Trophoblast cell (in vitro differentiated cells and primary cell): ENCODE results near the gene SMYD3.

Experiments
- DNase-seq, 2 donors: peaks; one replicate each; pipeline ENCODE4 v3.0.0-alpha.2; 2016
- H2AFZ ChIP-seq: 2 replicates; pipeline ENCODE4 v1.6.1; 2013; ENCODE audit warnings: low read length, moderate library complexity, mild to moderate bottlenecking; ENCODE audit not compliant: insufficient read depth, poor library complexity
- H2AK5ac ChIP-seq: 2 replicates; pipeline ENCODE4 v1.6.1; 2013; ENCODE audit warnings: mild to moderate bottlenecking, low read length
- H2BK120ac ChIP-seq: 2 replicates; pipeline ENCODE4 v1.6.1; 2013; ENCODE audit warnings: low read length, mild to moderate bottlenecking, moderate library complexity; ENCODE audit not compliant: insufficient read depth, poor library complexity
- H2BK12ac ChIP-seq: 2 replicates; pipeline ENCODE4 v1.6.1; 2013; ENCODE audit warnings: mild to moderate bottlenecking, low read length, moderate library complexity
- H2BK5ac ChIP-seq: 2 replicates; pipeline ENCODE4 v1.6.1; 2013; ENCODE audit warnings: low read length, low read depth, moderate library complexity, mild to moderate bottlenecking; ENCODE audit not compliant: poor library complexity
- H3K14ac ChIP-seq: 2 replicates; pipeline ENCODE4 v1.6.1; 2013; ENCODE audit warnings: mild to moderate bottlenecking, low read length
- H3K18ac ChIP-seq: 2 replicates; pipeline ENCODE4 v1.6.1; 2013; ENCODE audit warnings: mild to moderate bottlenecking, low read length
- H3K23ac ChIP-seq: 2 replicates; pipeline ENCODE4 v1.6.1; 2013; ENCODE audit warnings: low read length
- H3K27ac ChIP-seq: 2 replicates; pipeline ENCODE4 v1.5.1; 2013; ENCODE audit warnings: low read depth, mild to moderate bottlenecking, inconsistent platforms, low read length, moderate library complexity
- H3K27me3 ChIP-seq: 2 replicates; pipeline ENCODE4 v1.6.1; 2013; ENCODE audit warnings: inconsistent platforms, mild to moderate bottlenecking, low read length, moderate library complexity; ENCODE audit not compliant: insufficient read depth
- H3K36me3 ChIP-seq, 2 experiments: 1 replicate in 1 of 2; 2 replicates in 1 of 2; pipeline ENCODE4 v1.6.1; 2013; ENCODE audit warnings: low read length in 2 of 2, mild to moderate bottlenecking in 2 of 2, moderate library complexity in 1 of 2; ENCODE audit not compliant: insufficient read depth in 2 of 2, control insufficient read depth in 1 of 2
- H3K4ac ChIP-seq: 2 replicates; pipeline ENCODE4 v1.6.1; 2013; ENCODE audit warnings: low read depth, mild to moderate bottlenecking, low read length, moderate library complexity
- H3K4me1 ChIP-seq, 2 experiments: 1 replicate in 1 of 2; 2 replicates in 1 of 2; pipeline ENCODE4 v1.6.1; 2013; ENCODE audit warnings: low read length in 2 of 2, mild to moderate bottlenecking in 2 of 2, moderate library complexity in 1 of 2; ENCODE audit not compliant: insufficient read depth in 2 of 2, control insufficient read depth in 1 of 2
- H3K4me2 ChIP-seq: 2 replicates; pipeline ENCODE4 v1.6.1; 2013; ENCODE audit warnings: inconsistent platforms, mild to moderate bottlenecking, low read length, moderate library complexity
- H3K4me3 ChIP-seq: 2 replicates; pipeline ENCODE4 v1.5.1; 2013; ENCODE audit warnings: mild to moderate bottlenecking, low read depth, low read length, inconsistent platforms
- H3K79me1 ChIP-seq: one replicate; pipeline ENCODE4 v1.6.1; 2013; ENCODE audit warnings: low read length
- H3K79me2 ChIP-seq: 2 replicates; pipeline ENCODE4 v1.6.1; 2013; ENCODE audit warnings: low read length, mild to moderate bottlenecking; ENCODE audit not compliant: control insufficient read depth, insufficient read depth, poor library complexity
- H3K9ac ChIP-seq: 2 replicates; pipeline ENCODE4 v1.6.1; 2013; ENCODE audit warnings: mild to moderate bottlenecking, low read length
- H3K9me3 ChIP-seq: 2 replicates; pipeline ENCODE4 v1.6.1; 2013; ENCODE audit warnings: low read depth, mild to moderate bottlenecking, control low read depth, inconsistent platforms, low read length; ENCODE audit not compliant: insufficient read depth
- H4K12ac ChIP-seq: 2 replicates; pipeline ENCODE4 v1.6.1; 2013; ENCODE audit warnings: low read depth, mild to moderate bottlenecking, low read length, moderate library complexity
- H4K8ac ChIP-seq: 2 replicates; pipeline ENCODE4 v1.6.1; 2013; ENCODE audit warnings: low read depth, mild to moderate bottlenecking, low read length, moderate library complexity
- H4K91ac ChIP-seq: one replicate; pipeline ENCODE4 v1.6.1; 2013; ENCODE audit warnings: low read depth, mild to moderate bottlenecking, low read length, moderate library complexity
- WGBS: extraction: QIAGEN DNeasy Blood & Tissue Kit; methylation state at CpG from one replicate; pipeline ENCODE4 v1.1.7; 2013; ENCODE audit warnings: missing lambda C conversion rate; ENCODE audit not compliant: insufficient read length, insufficient coverage; ENCODE audit errors: extremely low coverage; 5-methylcytosine and 5-hydroxymethylcytosine counted together

Gene SMYD3

GRCh38 chr1:246139745-246140182 lies 367.3 kb downstream of the SMYD3 start:
- Histone ChIP-seq H3K14ac (no peak overlapping the region), H2AFZ (no peak overlapping the region), H3K79me1 (peaks cover 2% of the 10 kb centered on the region), H2AK5ac (no peak overlapping the region), H2BK5ac (no peak overlapping the region), H4K91ac (peak overlapping the region; percentile 28), H4K8ac (no peak overlapping the region), H3K4ac (no peak overlapping the region), H3K27ac (peak overlapping the region; percentile 46), H3K4me2 (no peak overlapping the region), H3K9ac (no peak overlapping the region), H2BK120ac (peak overlapping the region; percentile 75), H3K79me2 (no peaks in the 10 kb centered on the region), H3K9me3 (no peaks in the 10 kb centered on the region), H4K12ac (no peak overlapping the region), H3K36me3 (peaks cover 0 to 2% of the 10 kb centered on the region in 2 experiments), H2BK12ac (no peak overlapping the region), H3K27me3 (no peaks in the 10 kb centered on the region), H3K18ac (no peak overlapping the region), H3K4me3 (no peak overlapping the region), H3K4me1 (peaks cover 4 to 5% of the 10 kb centered on the region in 2 experiments), H3K23ac (no peak overlapping the region)
- DNase-seq = peak; percentile 52 to 89
- WGBS = no CpG with 5 or more reads among the region's 2 CpGs

- H4K91ac ChIP-seq = peak overlapping the region; percentile 35
- no peaks in the 10 kb centered on the region for H3K27me3 ChIP-seq
- H2BK5ac ChIP-seq = no peak overlapping the region
- no peak overlapping the region for H4K8ac ChIP-seq
- no peak overlapping the region for H3K4me2 ChIP-seq
- no peak overlapping the region for H2AFZ ChIP-seq
- H2AK5ac ChIP-seq = no peak overlapping the region
- DNase-seq = no peak
- no peak overlapping the region for H3K4ac ChIP-seq
- H3K18ac ChIP-seq = no peak overlapping the region
- H3K23ac ChIP-seq = no peak overlapping the region
- H3K79me1 ChIP-seq = peaks cover 2% of the 10 kb centered on the region
- no peaks in the 10 kb centered on the region for H3K79me2 ChIP-seq
- no peak overlapping the region for H4K12ac ChIP-seq
- no CpG with 5 or more reads among the region's 2 CpGs for WGBS
- H3K4me1 ChIP-seq = peaks cover 4 to 5% of the 10 kb centered on the region in 2 experiments
- H3K27ac ChIP-seq = no peak overlapping the region
- no peak overlapping the region for H3K4me3 ChIP-seq
- peaks cover 0 to 2% of the 10 kb centered on the region in 2 experiments for H3K36me3 ChIP-seq
- no peak overlapping the region for H2BK120ac ChIP-seq
- no peak overlapping the region for H3K14ac ChIP-seq
- no peaks in the 10 kb centered on the region for H3K9me3 ChIP-seq
- no peak overlapping the region for H3K9ac ChIP-seq
- no peak overlapping the region for H2BK12ac ChIP-seq
These were observed 368.3 kb downstream of the SMYD3 start for GRCh38 chr1:246138781-246139180.

GRCh38 chr1:246136477-246136876 lies 370.6 kb downstream of the SMYD3 start:
- no peak overlapping the region for H3K14ac ChIP-seq
- no peak overlapping the region for H3K4ac ChIP-seq
- no peak overlapping the region for H3K4me3 ChIP-seq
- no peaks in the 10 kb centered on the region for H3K9me3 ChIP-seq
- peaks cover 0 to 2% of the 10 kb centered on the region in 2 experiments for H3K36me3 ChIP-seq
- H2BK5ac ChIP-seq = no peak overlapping the region
- peaks cover 2% of the 10 kb centered on the region for H3K79me1 ChIP-seq
- H3K9ac ChIP-seq = no peak overlapping the region
- H2BK120ac ChIP-seq = no peak overlapping the region
- H3K18ac ChIP-seq = no peak overlapping the region
- peaks cover 4 to 5% of the 10 kb centered on the region in 2 experiments for H3K4me1 ChIP-seq
- H2BK12ac ChIP-seq = no peak overlapping the region
- no peak overlapping the region for H3K27ac ChIP-seq
- H2AFZ ChIP-seq = no peak overlapping the region
- H4K12ac ChIP-seq = no peak overlapping the region
- H2AK5ac ChIP-seq = no peak overlapping the region
- no peak overlapping the region for H4K91ac ChIP-seq
- H4K8ac ChIP-seq = no peak overlapping the region
- H3K4me2 ChIP-seq = no peak overlapping the region
- no peak for DNase-seq
- H3K79me2 ChIP-seq = no peaks in the 10 kb centered on the region
- H3K27me3 ChIP-seq = no peaks in the 10 kb centered on the region
- no peak overlapping the region for H3K23ac ChIP-seq

- H3K79me1 ChIP-seq = no peaks in the 10 kb centered on the region
- no peak overlapping the region for H4K8ac ChIP-seq
- H2BK5ac ChIP-seq = no peak overlapping the region
- no peak for DNase-seq
- H4K91ac ChIP-seq = no peak overlapping the region
- H2AK5ac ChIP-seq = no peak overlapping the region
- no peak overlapping the region for H2BK12ac ChIP-seq
- no peak overlapping the region for H3K9ac ChIP-seq
- H4K12ac ChIP-seq = no peak overlapping the region
- H3K4me1 ChIP-seq = no peaks in the 10 kb centered on the region
- no peak overlapping the region for H3K4ac ChIP-seq
- no peaks in the 10 kb centered on the region for H3K27me3 ChIP-seq
- H3K79me2 ChIP-seq = no peaks in the 10 kb centered on the region
- no peak overlapping the region for H3K4me2 ChIP-seq
- H3K4me3 ChIP-seq = no peak overlapping the region
- H3K18ac ChIP-seq = no peak overlapping the region
- H3K23ac ChIP-seq = no peak overlapping the region
- H2BK120ac ChIP-seq = no peak overlapping the region
- no peaks in the 10 kb centered on the region for H3K9me3 ChIP-seq
- no peak overlapping the region for H2AFZ ChIP-seq
- H3K27ac ChIP-seq = no peak overlapping the region
- no peak overlapping the region for H3K14ac ChIP-seq
- H3K36me3 ChIP-seq = no peaks in the 10 kb centered on the region
- WGBS = no CpG with 5 or more reads among the region's 1 CpG
These were observed 372.3 kb downstream of the SMYD3 start for GRCh38 chr1:246134789-246135188.
